SU-DHL-6 (cell line): Measurements from ENCODE around the gene B4GALNT1.

Experiments used
- H2AFZ ChIP-seq: fragments of 200-600 bp; sonication (generic); 2 replicates; pipeline ENCODE4 v1.6.1; 2014; ENCODE audit warnings: low read depth, mild to moderate bottlenecking, moderate library complexity, mixed read lengths, antibody characterized with exemption, low read length; ENCODE audit not compliant: severe bottlenecking
- H3F3A ChIP-seq: fragments of 200-600 bp; shearing (Covaris generic); 2 replicates; pipeline ENCODE4 v1.6.0; 2016; ENCODE audit warnings: antibody characterized with exemption, mild to moderate bottlenecking; ENCODE audit not compliant: insufficient read depth
- H3K27ac ChIP-seq: fragments of 200-600 bp; sonication (generic); 2 replicates; pipeline ENCODE4 v1.5.1; 2016; ENCODE audit warnings: low read depth, mild to moderate bottlenecking, low read length, moderate library complexity, mixed read lengths
- H3K27me3 ChIP-seq: fragments of 200-600 bp; sonication (generic), shearing (Covaris generic); 2 replicates; pipeline ENCODE4 v1.6.0; 2014; ENCODE audit warnings: mild to moderate bottlenecking, low read length
- H3K36me3 ChIP-seq: fragments of 200-600 bp; sonication (generic); 2 replicates; pipeline ENCODE4 v1.6.1; 2014; ENCODE audit warnings: mild to moderate bottlenecking, low read length, mixed read lengths
- H3K4me2 ChIP-seq: fragments of 300-600, 200-600 bp; shearing (Covaris generic), sonication (generic); 2 replicates; pipeline ENCODE4 v1.6.0; 2014; ENCODE audit warnings: low read length, low read depth, mild to moderate bottlenecking; ENCODE audit not compliant: poor library complexity, severe bottlenecking
- H3K4me3 ChIP-seq: fragments of 200-600 bp; sonication (generic); 2 replicates; pipeline ENCODE4 v1.5.1; 2014; ENCODE audit warnings: antibody characterized with exemption, low read length, mild to moderate bottlenecking, mixed read lengths; ENCODE audit not compliant: insufficient read depth, poor library complexity, severe bottlenecking
- H3K79me2 ChIP-seq: fragments of 200-600 bp; sonication (generic); 2 replicates; pipeline ENCODE4 v1.6.1; 2014; ENCODE audit warnings: mild to moderate bottlenecking, low read length, moderate library complexity; ENCODE audit not compliant: insufficient read depth
- H3K9ac ChIP-seq: fragments of 200-600 bp; sonication (generic); 2 replicates; pipeline ENCODE4 v1.7.0; 2014; ENCODE audit warnings: mild to moderate bottlenecking, low read length
- H3K9me2 ChIP-seq: fragments of 200-600 bp; sonication (generic); replicated peaks from 2 replicates; pipeline ENCODE4 v1.6.1; 2014; ENCODE audit warnings: low read length; ENCODE audit not compliant: insufficient read depth
- H3K9me3 ChIP-seq: fragments of 200-600 bp; sonication (generic); 2 replicates; pipeline ENCODE4 v1.6.1; 2014; ENCODE audit warnings: low read length, mixed read lengths; ENCODE audit not compliant: insufficient read depth
- H4K20me1 ChIP-seq: fragments of 200-600 bp; sonication (generic); 2 replicates; pipeline ENCODE4 v1.6.1; 2014; ENCODE audit warnings: low read depth, mild to moderate bottlenecking, antibody characterized with exemption, low read length, moderate library complexity, mixed read lengths
- EZH2phosphoT487 ChIP-seq: fragments of 200-600 bp; sonication (generic), shearing (Covaris generic); conservative IDR thresholded peaks from 2 replicates; pipeline ENCODE4 v1.6.1; 2018; ENCODE audit warnings: mild to moderate bottlenecking, antibody characterized with exemption, low read length, moderate library complexity, mixed read lengths
- TF ChIP-seq, protein P1 (sequence below): fragments of 200-600 bp; sonication (generic); IDR thresholded peaks from one replicate; pipeline ENCODE4 v1.5.1; 2017; ENCODE audit warnings: antibody characterized with exemption, mild to moderate bottlenecking, low read length, moderate library complexity; ENCODE audit not compliant: insufficient read depth, poor library complexity, severe bottlenecking

The B4GALNT1 gene

DNA sequence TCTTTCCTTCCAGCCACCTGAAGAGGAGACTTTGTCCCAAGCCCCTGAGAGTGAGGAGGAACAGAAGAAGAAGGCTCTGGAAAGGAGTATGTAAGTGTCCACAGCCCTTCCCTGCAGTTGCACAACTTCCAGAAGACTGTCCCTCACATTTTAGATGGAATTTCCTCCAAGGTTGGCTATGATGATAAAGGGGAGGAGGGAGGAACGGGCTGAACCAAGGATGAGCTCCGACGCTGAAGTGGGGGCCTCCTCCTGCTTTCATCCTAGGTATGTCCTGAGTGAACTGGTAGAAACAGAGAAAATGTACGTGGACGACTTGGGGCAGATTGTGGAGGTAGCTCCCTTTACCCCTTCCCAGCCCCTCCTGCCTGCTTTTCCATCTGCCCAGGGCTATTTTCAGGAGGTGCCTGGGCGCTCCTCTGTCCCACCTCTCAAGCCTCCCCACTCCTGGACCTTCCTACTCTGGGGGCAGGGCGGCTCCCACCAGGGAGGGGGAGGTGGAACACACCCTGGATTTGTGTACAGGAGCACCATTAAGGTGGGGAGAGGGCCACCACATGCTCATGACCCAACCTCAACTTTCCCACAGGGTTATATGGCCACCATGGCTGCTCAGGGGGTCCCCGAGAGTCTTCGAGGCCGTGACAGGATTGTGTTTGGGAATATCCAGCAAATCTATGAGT is 19.4 kb downstream of the B4GALNT1 start:
- no peak overlapping the region for H3K27ac ChIP-seq
- H3K79me2 ChIP-seq: no peaks in the 10 kb centered on the region
- H3F3A ChIP-seq: no peaks in the 10 kb centered on the region
- no peaks in the 10 kb centered on the region for H3K9me3 ChIP-seq
- H3K27me3 ChIP-seq: no peaks in the 10 kb centered on the region
- H3K4me3 ChIP-seq: no peak overlapping the region
- no peak for TF ChIP-seq EZH2phosphoT487
- TF ChIP-seq, protein P1, sequence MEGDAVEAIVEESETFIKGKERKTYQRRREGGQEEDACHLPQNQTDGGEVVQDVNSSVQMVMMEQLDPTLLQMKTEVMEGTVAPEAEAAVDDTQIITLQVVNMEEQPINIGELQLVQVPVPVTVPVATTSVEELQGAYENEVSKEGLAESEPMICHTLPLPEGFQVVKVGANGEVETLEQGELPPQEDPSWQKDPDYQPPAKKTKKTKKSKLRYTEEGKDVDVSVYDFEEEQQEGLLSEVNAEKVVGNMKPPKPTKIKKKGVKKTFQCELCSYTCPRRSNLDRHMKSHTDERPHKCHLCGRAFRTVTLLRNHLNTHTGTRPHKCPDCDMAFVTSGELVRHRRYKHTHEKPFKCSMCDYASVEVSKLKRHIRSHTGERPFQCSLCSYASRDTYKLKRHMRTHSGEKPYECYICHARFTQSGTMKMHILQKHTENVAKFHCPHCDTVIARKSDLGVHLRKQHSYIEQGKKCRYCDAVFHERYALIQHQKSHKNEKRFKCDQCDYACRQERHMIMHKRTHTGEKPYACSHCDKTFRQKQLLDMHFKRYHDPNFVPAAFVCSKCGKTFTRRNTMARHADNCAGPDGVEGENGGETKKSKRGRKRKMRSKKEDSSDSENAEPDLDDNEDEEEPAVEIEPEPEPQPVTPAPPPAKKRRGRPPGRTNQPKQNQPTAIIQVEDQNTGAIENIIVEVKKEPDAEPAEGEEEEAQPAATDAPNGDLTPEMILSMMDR: no peak
- no peak overlapping the region for H3K9ac ChIP-seq
- no peaks in the 10 kb centered on the region for H3K9me2 ChIP-seq
- no peaks in the 10 kb centered on the region for H3K36me3 ChIP-seq
- H2AFZ ChIP-seq: no peak overlapping the region
- H3K4me2 ChIP-seq: no peak overlapping the region
- no peaks in the 10 kb centered on the region for H4K20me1 ChIP-seq

DNA sequence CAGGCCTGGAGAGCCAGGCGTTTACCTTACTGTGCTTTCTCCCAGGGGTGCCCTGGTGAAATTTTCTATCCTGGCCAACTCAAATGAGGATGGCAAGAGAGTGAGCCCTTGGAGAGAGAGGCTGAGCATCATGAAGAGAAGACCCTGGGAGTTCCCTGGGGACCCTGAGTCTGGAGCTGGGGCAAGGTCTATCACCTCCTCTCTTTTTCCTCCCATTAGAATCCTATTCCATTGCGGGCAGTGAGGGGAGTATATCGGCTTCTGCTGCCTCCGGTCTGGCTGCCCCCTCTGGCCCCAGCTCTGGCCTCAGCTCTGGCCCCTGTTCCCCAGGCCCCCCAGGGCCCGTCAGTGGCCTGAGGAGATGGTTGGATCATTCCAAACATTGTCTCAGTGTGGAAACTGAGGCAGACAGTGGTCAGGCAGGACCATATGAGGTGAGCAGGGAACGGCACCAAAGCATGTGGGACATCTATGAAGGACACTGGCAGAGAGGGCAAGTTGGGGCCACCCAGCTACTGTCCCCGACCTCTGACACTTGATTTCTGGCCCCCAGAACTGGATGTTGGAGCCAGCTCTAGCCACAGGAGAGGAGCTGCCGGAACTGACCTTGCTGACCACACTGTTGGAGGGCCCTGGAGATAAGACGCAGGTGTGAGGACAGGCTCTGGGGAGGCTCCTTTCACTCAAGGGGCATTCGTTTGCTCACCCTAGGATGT is 20.1 kb downstream of the B4GALNT1 start:
- Histone ChIP-seq H3K9me3 (no peaks in the 10 kb centered on the region), H3K36me3 (no peaks in the 10 kb centered on the region), H3K4me2 (no peak overlapping the region), H3F3A (no peaks in the 10 kb centered on the region), H3K27me3 (no peaks in the 10 kb centered on the region), H4K20me1 (no peaks in the 10 kb centered on the region), H2AFZ (no peak overlapping the region), H3K9ac (no peak overlapping the region), H3K4me3 (no peak overlapping the region), H3K9me2 (no peaks in the 10 kb centered on the region), H3K79me2 (no peaks in the 10 kb centered on the region), H3K27ac (no peak overlapping the region)
- TF ChIP-seq, protein P1: no peak
- no peak for TF ChIP-seq EZH2phosphoT487

DNA sequence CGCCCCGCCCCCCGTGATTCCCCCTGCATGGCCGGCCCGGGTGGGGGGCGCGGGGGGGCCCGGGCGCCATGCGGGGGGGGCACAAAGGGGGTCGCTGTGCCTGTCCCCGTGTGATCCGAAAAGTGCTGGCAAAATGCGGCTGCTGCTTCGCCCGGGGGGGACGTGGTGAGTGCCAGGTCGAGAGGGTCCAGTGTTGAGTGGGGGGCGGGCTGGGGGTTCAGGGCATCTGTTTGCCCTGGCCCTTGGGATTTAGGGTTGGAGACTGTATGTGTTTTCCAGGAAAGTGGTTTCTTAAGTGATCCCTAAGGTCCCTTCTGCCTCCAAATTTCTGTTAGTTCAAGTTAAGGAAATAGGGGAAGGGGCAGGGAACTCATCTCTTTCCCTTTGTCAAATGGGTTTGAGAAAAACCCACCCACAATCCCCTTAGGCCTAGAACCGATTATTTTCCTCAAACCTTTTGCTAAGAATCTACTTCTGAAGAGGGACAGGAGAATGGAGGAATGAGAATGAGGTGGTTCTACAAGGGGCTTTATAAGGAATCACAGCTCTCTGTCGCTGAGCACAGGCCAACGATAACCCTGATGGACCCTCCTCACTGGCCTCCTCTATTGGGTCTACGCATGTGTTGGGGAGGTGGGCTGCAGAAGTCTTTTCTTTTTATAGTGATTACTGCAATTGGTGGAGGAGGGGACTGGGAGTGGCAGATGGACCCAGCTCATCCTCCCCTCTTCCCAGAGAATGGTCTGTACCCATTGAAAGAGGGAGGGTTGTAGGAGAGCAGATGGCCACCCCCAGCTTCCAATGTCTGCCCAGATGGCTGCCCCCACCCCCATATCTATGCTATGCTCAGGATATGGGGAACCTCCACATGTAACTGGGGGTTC is 20.9 kb downstream of the B4GALNT1 start:
- Histone ChIP-seq H3K36me3 (no peaks in the 10 kb centered on the region), H3K9me2 (no peaks in the 10 kb centered on the region), H3K79me2 (no peaks in the 10 kb centered on the region), H3K4me2 (no peak overlapping the region), H3K9me3 (no peaks in the 10 kb centered on the region), H3K4me3 (no peak overlapping the region), H3K27ac (no peak overlapping the region), H3K27me3 (no peaks in the 10 kb centered on the region), H3K9ac (no peak overlapping the region), H2AFZ (no peak overlapping the region), H4K20me1 (no peaks in the 10 kb centered on the region), H3F3A (no peaks in the 10 kb centered on the region)
- TF ChIP-seq, protein P1: no peak
- no peak for TF ChIP-seq EZH2phosphoT487
